Measurements from ENCODE around the gene APPL2.

APPL2 gene

DNA sequence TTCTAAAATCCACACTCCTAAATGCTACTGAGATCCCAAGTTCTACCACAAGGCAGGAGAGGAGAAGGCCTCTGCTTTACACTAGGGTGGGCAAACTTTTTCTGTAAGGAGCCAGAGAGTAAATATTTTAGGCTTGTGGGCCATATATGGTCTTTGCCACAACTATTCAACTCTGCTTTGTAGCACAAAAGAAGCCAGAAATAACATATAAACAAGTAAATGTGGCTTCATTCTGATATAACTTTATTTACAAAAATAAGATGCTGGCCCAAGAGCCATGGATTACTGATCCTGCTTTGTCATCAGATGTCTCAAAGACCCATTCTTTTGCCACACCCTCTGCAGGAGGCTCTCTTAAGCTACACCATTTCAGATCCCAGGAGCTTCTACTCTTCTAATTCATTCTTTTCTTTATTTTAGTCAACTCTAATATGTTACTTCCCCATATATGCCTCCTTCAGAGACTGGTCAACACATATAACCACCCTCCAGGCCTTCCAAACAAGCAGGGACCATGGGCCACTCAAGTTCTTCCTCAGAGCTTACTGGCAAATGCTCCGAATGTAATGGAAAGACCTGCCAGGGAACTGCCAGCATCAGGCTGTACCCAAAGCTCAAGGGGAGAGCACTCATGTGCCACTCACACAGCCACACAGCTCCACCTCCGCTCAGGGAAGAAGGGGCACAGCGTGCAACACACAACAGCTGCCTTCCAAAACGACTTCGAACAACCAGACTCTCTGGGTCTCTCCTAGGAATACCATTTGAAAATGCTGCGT, 15.6 kb downstream of the APPL2 start:
- Histone ChIP-seq H4K20me1 (ENCODE audit: control insufficient read depth, insufficient read depth, low read depth, low read length) (no peaks in the 10 kb centered on the region), H3K4me2 (ENCODE audit: low read length) (no peak overlapping the region)

DNA sequence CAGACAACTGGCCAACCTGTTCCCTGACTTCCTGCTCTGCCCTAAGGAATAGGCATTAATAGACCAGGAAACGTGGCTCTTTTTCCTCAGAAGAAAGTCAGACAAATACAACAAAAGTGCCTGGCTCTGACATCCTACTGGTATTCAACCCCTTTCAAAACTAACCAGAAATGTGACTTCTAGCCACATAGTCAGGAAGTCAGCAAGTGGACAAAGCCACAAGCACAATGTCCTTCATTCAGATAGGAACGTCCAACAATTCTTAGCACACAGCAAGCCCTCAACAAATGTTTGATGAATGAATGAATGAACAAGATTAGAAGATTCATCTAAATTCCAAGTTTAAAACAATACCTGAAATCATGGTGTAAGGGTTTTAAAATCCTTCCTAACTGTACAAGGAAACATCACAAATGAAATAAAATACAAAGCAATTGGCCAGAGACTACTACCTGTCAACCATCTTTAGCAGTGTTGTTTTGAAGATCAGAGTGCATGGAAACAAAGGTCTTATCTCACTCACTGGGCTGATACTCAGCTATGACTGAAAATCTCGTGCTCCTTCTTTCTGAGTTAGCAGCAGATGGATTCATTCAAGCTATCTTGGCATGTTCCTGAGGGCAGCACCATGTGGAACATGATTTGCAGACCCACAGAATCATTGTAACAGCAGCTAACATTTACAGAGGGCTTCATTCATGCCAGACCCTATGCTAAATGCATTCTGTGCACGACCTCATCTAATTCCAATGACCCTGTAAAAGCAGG, 16.5 kb downstream of the APPL2 start:
- H3K4me2 ChIP-seq (ENCODE audit: low read length), result no peak overlapping the region
- TF ChIP-seq, protein P1, sequence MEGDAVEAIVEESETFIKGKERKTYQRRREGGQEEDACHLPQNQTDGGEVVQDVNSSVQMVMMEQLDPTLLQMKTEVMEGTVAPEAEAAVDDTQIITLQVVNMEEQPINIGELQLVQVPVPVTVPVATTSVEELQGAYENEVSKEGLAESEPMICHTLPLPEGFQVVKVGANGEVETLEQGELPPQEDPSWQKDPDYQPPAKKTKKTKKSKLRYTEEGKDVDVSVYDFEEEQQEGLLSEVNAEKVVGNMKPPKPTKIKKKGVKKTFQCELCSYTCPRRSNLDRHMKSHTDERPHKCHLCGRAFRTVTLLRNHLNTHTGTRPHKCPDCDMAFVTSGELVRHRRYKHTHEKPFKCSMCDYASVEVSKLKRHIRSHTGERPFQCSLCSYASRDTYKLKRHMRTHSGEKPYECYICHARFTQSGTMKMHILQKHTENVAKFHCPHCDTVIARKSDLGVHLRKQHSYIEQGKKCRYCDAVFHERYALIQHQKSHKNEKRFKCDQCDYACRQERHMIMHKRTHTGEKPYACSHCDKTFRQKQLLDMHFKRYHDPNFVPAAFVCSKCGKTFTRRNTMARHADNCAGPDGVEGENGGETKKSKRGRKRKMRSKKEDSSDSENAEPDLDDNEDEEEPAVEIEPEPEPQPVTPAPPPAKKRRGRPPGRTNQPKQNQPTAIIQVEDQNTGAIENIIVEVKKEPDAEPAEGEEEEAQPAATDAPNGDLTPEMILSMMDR (IDR thresholded peaks at IDR 0.05; ENCODE audit: low read depth, low read length, poor library complexity, severe bottlenecking), result no peak
- TF ChIP-seq EZH2phosphoT487 (IDR thresholded peaks at IDR 0.05; ENCODE audit: borderline replicate concordance, low read length), result no peak
- H4K20me1 ChIP-seq (ENCODE audit: control insufficient read depth, insufficient read depth, low read depth, low read length), result no peaks in the 10 kb centered on the region
- peaks cover 23% of the 10 kb centered on the region for H3K36me3 ChIP-seq (ENCODE audit: control insufficient read depth, low read length)
- H3K4me1 ChIP-seq (ENCODE audit: control insufficient read depth, low read length), result no peaks in the 10 kb centered on the region
- no peaks in the 10 kb centered on the region for H3K79me2 ChIP-seq (ENCODE audit: control insufficient read depth, low read length)
- H3K27me3 ChIP-seq (ENCODE audit: control insufficient read depth, low read length), result no peaks in the 10 kb centered on the region
- no peaks in the 10 kb centered on the region for H3F3A ChIP-seq (ENCODE audit: control insufficient read depth, insufficient read depth)
- no peak overlapping the region for H3K27ac ChIP-seq (ENCODE audit: low read depth, low read length)
- no peaks in the 10 kb centered on the region for H3K9me2 ChIP-seq (replicated peaks; ENCODE audit: control insufficient read depth, low read length)
- no peak overlapping the region for H3K4me3 ChIP-seq (ENCODE audit: low read length)
- no peaks in the 10 kb centered on the region for H3K9me3 ChIP-seq (ENCODE audit: control insufficient read depth, insufficient read depth, low read length)

More for the DNA sequence above, 15.6 kb downstream of the APPL2 start:
- no peak overlapping the region for H3K4me3 ChIP-seq (ENCODE audit: low read length)
- no peaks in the 10 kb centered on the region for H3K79me2 ChIP-seq (ENCODE audit: control insufficient read depth, low read length)
- no peaks in the 10 kb centered on the region for H3K9me2 ChIP-seq (replicated peaks; ENCODE audit: control insufficient read depth, low read length)
- no peaks in the 10 kb centered on the region for H3K4me1 ChIP-seq (ENCODE audit: control insufficient read depth, low read length)
- H3F3A ChIP-seq (ENCODE audit: control insufficient read depth, insufficient read depth), result no peaks in the 10 kb centered on the region
- H3K9me3 ChIP-seq (ENCODE audit: control insufficient read depth, insufficient read depth, low read length), result no peaks in the 10 kb centered on the region
- TF ChIP-seq EZH2phosphoT487 (IDR thresholded peaks at IDR 0.05; ENCODE audit: borderline replicate concordance, low read length), result no peak
- TF ChIP-seq, protein P1 (IDR thresholded peaks at IDR 0.05; ENCODE audit: low read depth, low read length, poor library complexity, severe bottlenecking), result no peak
- no peaks in the 10 kb centered on the region for H3K27me3 ChIP-seq (ENCODE audit: control insufficient read depth, low read length)
- no peak overlapping the region for H3K27ac ChIP-seq (ENCODE audit: low read depth, low read length)
- peaks cover 19% of the 10 kb centered on the region for H3K36me3 ChIP-seq (ENCODE audit: control insufficient read depth, low read length)

DNA sequence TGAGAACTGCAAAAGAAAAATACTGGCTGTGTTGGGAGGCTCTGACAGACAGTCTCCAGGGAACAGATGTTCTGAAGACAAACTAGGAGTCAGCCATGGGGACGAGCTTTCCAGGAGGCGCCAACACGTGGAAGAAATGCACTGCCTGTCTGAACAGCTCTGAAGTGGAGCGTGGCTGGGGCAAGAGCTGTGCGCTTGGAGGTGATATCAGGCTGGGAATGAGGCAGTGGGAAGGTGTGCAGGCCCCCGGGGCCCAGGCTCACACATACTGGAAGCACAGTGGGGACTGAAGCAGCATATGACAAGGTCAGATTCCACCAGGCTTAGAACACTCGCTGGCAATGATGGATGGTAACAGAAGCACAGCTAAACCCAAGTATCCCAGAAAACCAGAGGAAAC, 17.5 kb downstream of the APPL2 start:
- no peaks in the 10 kb centered on the region for H3K4me1 ChIP-seq (ENCODE audit: control insufficient read depth, low read length)
- no peaks in the 10 kb centered on the region for H3K79me2 ChIP-seq (ENCODE audit: control insufficient read depth, low read length)
- TF ChIP-seq, protein P1 (IDR thresholded peaks at IDR 0.05; ENCODE audit: low read depth, low read length, poor library complexity, severe bottlenecking), result no peak
- TF ChIP-seq EZH2phosphoT487 (IDR thresholded peaks at IDR 0.05; ENCODE audit: borderline replicate concordance, low read length), result no peak
- no peaks in the 10 kb centered on the region for H3K9me3 ChIP-seq (ENCODE audit: control insufficient read depth, insufficient read depth, low read length)
- H3K9me2 ChIP-seq (replicated peaks; ENCODE audit: control insufficient read depth, low read length), result no peaks in the 10 kb centered on the region
- no peaks in the 10 kb centered on the region for H4K20me1 ChIP-seq (ENCODE audit: control insufficient read depth, insufficient read depth, low read depth, low read length)
- no peak overlapping the region for H3K4me2 ChIP-seq (ENCODE audit: low read length)
- no peaks in the 10 kb centered on the region for H3F3A ChIP-seq (ENCODE audit: control insufficient read depth, insufficient read depth)
- H3K27me3 ChIP-seq (ENCODE audit: control insufficient read depth, low read length), result no peaks in the 10 kb centered on the region
- no peak overlapping the region for H3K4me3 ChIP-seq (ENCODE audit: low read length)
- no peak overlapping the region for H3K27ac ChIP-seq (ENCODE audit: low read depth, low read length)
- peaks cover 23% of the 10 kb centered on the region for H3K36me3 ChIP-seq (ENCODE audit: control insufficient read depth, low read length)

Measured in DOHH2 (cell line).